ENCODE data around the gene HOXA11.
A peak's percentile ranks its signal among the peaks of the same experiment; 100 is the strongest.

Gene HOXA11

DNA sequence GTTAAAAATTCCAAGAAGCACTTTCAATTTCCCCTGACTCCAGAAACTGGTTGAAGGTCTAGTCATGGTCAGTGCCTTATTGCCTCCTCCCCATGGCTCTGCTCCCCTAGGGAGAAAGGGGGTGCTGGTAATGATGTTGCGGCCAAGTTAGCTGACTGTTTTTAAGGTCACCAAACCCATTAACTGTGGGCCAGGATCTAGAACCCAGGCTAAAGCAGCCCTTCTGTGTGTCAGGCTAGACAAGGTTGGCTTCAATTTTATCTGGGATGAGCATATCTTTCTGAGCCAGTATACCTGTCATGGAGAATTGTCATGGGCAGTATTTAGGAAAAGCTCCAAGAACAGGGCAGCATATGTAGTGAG is 26.0 kb upstream of the HOXA11 start:
- Mint-ChIP-seq H3K27ac (no peak overlapping the region), H3K9me3 (no peaks in the 10 kb centered on the region), H3K4me3 (no peak overlapping the region), H3K36me3 (no peaks in the 10 kb centered on the region), H3K4me1 (peaks cover 9% of the 10 kb centered on the region)
- DNase-seq (ENCODE audit: low spot score in 2 of 2) (no peak), ATAC-seq (no peak)

- DNase-seq (ENCODE audit: low spot score in 2 of 2) (no peak), ATAC-seq (peak; percentile 53)
- Mint-ChIP-seq H3K36me3 (no peaks in the 10 kb centered on the region), H3K9me3 (no peaks in the 10 kb centered on the region), H3K27ac (no peak overlapping the region), H3K4me1 (peaks cover 14% of the 10 kb centered on the region), H3K4me3 (peak overlapping the region; percentile 32)
These were observed 25.5 kb upstream of the HOXA11 start for GRCh38 chr7:27210441-27211083.

GRCh38 chr7:27209933-27210440 is 25.0 kb upstream of the HOXA11 start:
- H3K27ac Mint-ChIP-seq: no peak overlapping the region
- peaks cover 20% of the 10 kb centered on the region for H3K4me1 Mint-ChIP-seq
- H3K9me3 Mint-ChIP-seq: no peaks in the 10 kb centered on the region
- peak overlapping the region; percentile 32 for H3K4me3 Mint-ChIP-seq
- DNase-seq (ENCODE audit: low spot score in 2 of 2): no peak
- no peak for ATAC-seq
- H3K36me3 Mint-ChIP-seq: no peaks in the 10 kb centered on the region

DNA sequence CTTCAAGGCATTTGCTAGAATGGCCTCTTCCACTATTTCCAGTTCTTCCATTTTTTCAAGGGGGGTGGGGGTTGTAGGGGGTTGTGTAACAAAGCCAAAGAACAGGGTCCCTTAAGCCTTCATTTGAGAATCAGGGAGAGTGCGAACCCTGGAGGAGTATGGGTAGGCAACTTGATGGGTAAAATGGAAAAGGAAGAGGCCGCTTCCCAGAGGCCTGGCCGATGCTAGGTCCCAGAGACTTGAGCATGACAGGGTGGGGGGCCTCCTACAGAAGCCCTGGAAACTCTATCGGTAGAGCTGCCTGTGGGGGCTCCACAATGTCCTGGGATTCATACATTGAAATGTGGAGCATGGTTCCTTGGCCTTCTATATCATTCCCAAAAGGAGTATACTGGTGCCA is 24.0 kb upstream of the HOXA11 start:
- no peak overlapping the region for H3K27ac Mint-ChIP-seq
- peaks cover 28% of the 10 kb centered on the region for H3K4me1 Mint-ChIP-seq
- no peaks in the 10 kb centered on the region for H3K9me3 Mint-ChIP-seq
- DNase-seq (ENCODE audit: low spot score in 2 of 2) (no peak), ATAC-seq (no peak)
- no peak overlapping the region for H3K4me3 Mint-ChIP-seq
- no peaks in the 10 kb centered on the region for H3K36me3 Mint-ChIP-seq

- DNase-seq (ENCODE audit: low spot score in 2 of 2) (no peak), ATAC-seq (no peak)
- Mint-ChIP-seq H3K9me3 (no peaks in the 10 kb centered on the region), H3K36me3 (no peaks in the 10 kb centered on the region), H3K4me3 (no peak overlapping the region), H3K4me1 (peaks cover 31% of the 10 kb centered on the region), H3K27ac (no peak overlapping the region)
These were observed 22.4 kb upstream of the HOXA11 start for GRCh38 chr7:27207348-27207985.

GRCh38 chr7:27205325-27206280 is 20.6 kb upstream of the HOXA11 start:
- H3K4me3 Mint-ChIP-seq: peak overlapping the region; percentile 56
- ATAC-seq (no peak), DNase-seq (ENCODE audit: low spot score in 2 of 2) (no peak)
- H3K36me3 Mint-ChIP-seq: no peaks in the 10 kb centered on the region
- H3K4me1 Mint-ChIP-seq: peaks cover 47% of the 10 kb centered on the region
- H3K9me3 Mint-ChIP-seq: no peaks in the 10 kb centered on the region
- no peak overlapping the region for H3K27ac Mint-ChIP-seq

DNA sequence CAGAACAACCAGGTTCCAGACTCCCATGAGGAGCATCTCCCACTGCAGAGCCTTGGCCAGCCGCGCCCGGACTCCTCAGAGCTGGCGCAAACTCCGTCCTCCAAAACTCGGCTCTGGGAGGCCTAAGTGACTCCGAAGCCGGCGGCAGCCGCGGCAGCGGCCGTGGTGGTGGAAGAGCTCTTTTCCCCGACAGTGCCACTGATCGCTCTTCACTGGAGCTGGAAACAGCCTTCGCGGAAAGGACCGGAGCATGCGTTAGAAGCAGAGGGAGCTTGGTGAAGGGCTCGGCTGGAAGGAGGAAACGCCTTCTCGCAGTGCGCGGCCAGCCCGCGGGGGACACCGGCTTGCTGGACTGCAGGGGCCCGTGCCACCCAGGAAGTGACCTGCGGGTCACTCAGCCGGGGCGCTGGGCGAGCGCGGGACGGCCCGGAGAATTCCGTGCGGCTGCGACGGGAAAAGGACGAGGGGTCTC is 19.9 kb upstream of the HOXA11 start:
- no peak for DNase-seq (ENCODE audit: low spot score in 2 of 2)
- Mint-ChIP-seq H3K9me3 (no peaks in the 10 kb centered on the region), H3K4me1 (peaks cover 46% of the 10 kb centered on the region), H3K4me3 (peak overlapping the region; percentile 56), H3K27ac (no peak overlapping the region), H3K36me3 (no peaks in the 10 kb centered on the region)
- ATAC-seq: no peak

DNA sequence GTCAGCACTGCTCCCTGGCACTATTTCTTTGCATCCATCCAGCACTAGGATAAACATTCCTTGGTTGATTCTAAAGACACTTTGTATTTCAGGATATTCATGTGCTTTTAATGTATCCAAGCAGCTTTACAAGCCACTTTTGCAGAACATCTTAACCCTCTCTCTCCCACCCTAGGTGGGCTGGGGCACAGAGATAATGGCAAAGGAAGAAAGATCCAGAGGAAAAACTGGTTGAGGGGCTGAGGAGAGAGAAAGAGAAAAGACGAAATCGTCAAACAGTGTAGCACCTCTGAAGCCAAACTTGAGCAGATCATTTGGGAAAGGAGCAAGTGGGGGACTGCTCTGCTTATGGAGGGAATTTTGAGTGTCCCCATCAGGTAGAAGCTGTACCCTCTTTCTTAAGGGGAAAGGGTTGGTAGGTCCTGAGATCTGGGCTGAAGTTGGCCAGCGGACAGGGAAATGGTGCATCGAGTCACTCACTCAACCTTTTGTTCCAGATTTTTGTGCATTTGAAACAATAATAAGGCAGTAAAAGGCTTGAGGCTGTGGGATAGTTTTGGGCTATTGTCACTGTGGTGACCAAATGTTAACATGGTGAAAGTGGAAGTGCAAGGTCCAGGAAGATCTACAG is 19.0 kb upstream of the HOXA11 start:
- DNase-seq (ENCODE audit: low spot score in 2 of 2): no peak
- no peaks in the 10 kb centered on the region for H3K36me3 Mint-ChIP-seq
- H3K27ac Mint-ChIP-seq: no peak overlapping the region
- H3K4me1 Mint-ChIP-seq: peaks cover 47% of the 10 kb centered on the region
- no peak overlapping the region for H3K4me3 Mint-ChIP-seq
- no peak for ATAC-seq
- no peaks in the 10 kb centered on the region for H3K9me3 Mint-ChIP-seq

DNA sequence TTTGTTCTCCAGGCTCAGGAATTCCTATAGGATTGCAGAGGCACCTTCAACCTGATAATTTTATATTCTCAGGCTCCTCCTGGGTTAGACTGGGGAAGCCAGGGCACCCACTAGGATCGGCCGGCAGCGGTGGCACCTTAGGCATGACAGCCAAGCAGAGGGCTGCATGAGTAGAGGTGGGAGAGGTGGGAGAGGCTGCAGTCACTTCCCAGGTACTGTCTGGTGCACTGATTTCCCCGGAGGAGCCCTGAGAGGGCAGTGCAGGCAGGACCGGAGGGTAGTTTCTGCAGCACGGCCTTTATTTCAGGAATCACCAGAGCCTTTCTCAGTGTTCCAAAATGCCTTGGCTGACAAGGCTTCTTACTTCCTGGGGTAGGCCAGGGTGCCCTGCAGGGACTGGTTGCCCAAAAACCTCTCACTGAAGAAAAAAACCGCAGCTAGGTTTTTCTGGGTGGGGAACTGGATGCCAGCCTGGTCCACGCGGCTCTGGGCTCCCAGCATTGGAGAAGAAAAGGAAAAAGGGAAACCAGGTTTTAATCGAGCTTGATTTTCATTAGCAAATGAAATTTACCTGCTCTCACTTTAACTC is 18.4 kb upstream of the HOXA11 start:
- ATAC-seq: no peak
- Mint-ChIP-seq H3K9me3 (no peaks in the 10 kb centered on the region), H3K4me1 (peaks cover 53% of the 10 kb centered on the region), H3K27ac (no peak overlapping the region), H3K4me3 (no peak overlapping the region), H3K36me3 (no peaks in the 10 kb centered on the region)
- DNase-seq (ENCODE audit: low spot score in 2 of 2): no peak

DNA sequence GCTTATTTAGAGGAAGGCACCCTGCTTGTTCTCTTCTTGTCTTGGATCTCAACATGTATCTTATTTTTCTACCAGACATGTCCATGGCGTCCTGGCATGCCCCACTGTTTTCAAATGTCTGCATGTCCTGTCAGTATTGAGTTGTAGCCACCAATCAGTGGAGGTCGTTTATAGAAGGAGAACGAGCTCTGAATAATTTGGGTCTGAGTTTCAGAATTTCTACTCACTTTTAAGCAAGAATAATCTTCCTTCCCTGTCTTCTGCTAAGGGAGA is 17.8 kb upstream of the HOXA11 start:
- H3K9me3 Mint-ChIP-seq: no peaks in the 10 kb centered on the region
- ATAC-seq (no peak), DNase-seq (ENCODE audit: low spot score in 2 of 2) (no peak)
- H3K36me3 Mint-ChIP-seq: no peaks in the 10 kb centered on the region
- no peak overlapping the region for H3K27ac Mint-ChIP-seq
- peaks cover 59% of the 10 kb centered on the region for H3K4me1 Mint-ChIP-seq
- peak overlapping the region; percentile 72 for H3K4me3 Mint-ChIP-seq

GRCh38 chr7:27202018-27202861 is 17.2 kb upstream of the HOXA11 start:
- no peak for DNase-seq (ENCODE audit: low spot score in 2 of 2)
- H3K4me1 Mint-ChIP-seq: peaks cover 59% of the 10 kb centered on the region
- no peak overlapping the region for H3K27ac Mint-ChIP-seq
- no peaks in the 10 kb centered on the region for H3K9me3 Mint-ChIP-seq
- no peaks in the 10 kb centered on the region for H3K36me3 Mint-ChIP-seq
- peak overlapping the region; percentile 72 for H3K4me3 Mint-ChIP-seq
- no peak for ATAC-seq

- Mint-ChIP-seq H3K9me3 (no peaks in the 10 kb centered on the region), H3K4me3 (peak overlapping the region; percentile 72), H3K36me3 (no peaks in the 10 kb centered on the region), H3K27ac (no peak overlapping the region), H3K4me1 (peaks cover 59% of the 10 kb centered on the region)
- ATAC-seq: no peak
- no peak for DNase-seq (ENCODE audit: low spot score in 2 of 2)
These were observed 16.6 kb upstream of the HOXA11 start for GRCh38 chr7:27201580-27202017.

- no peaks in the 10 kb centered on the region for H3K9me3 Mint-ChIP-seq
- no peak for DNase-seq (ENCODE audit: low spot score in 2 of 2)
- peak overlapping the region; percentile 72 for H3K4me3 Mint-ChIP-seq
- no peaks in the 10 kb centered on the region for H3K36me3 Mint-ChIP-seq
- peaks cover 55% of the 10 kb centered on the region for H3K4me1 Mint-ChIP-seq
- no peak overlapping the region for H3K27ac Mint-ChIP-seq
- ATAC-seq: peak; percentile 27
These were observed 15.9 kb upstream of the HOXA11 start for GRCh38 chr7:27200761-27201579.
